Activated CD8-positive, alpha-beta T cell treated with anti-CD3 and anti-CD28 coated beads for 36 hours (primary cell): Measurements from ENCODE around the gene PTPRQ. TPM values are rescaled to one million over a fixed set of nuclear protein-coding genes. Genes with fewer than 3 reads are reported as not detected.

Experiments used
- ATAC-seq: fragments of 200-7000 bp; cut with Tn5 transposase; one replicate; pipeline ENCODE4 v1.10.0; 2021; ENCODE audit warnings: mild to moderate bottlenecking, moderate library complexity
- CTCF ChIA-PET: fragments of 350-600 bp; sonication (Branson Sonifier 250); formaldehyde crosslinking; loops from one replicate; lab custom pipeline; 2021; ENCODE audit warnings: antibody characterized with exemption; lab: Charles Lee
- POLR2A ChIA-PET: fragments of 350-600 bp; sonication (Branson Sonifier 250); formaldehyde crosslinking; loops from one replicate; lab custom pipeline; 2021; ENCODE audit warnings: antibody characterized with exemption; lab: Charles Lee
- DNase-seq: peaks from one replicate; pipeline ENCODE4 v3.0.0-alpha.2; 2020
- H3K27ac Mint-ChIP-seq: one replicate; pipeline ENCODE4 v1.8.0; 2021; ENCODE audit warnings: mild to moderate bottlenecking, mixed read lengths
- H3K27me3 Mint-ChIP-seq: one replicate; pipeline ENCODE4 v1.8.0; 2021; ENCODE audit warnings: mixed read lengths
- H3K36me3 Mint-ChIP-seq: one replicate; pipeline ENCODE4 v1.8.0; 2021; ENCODE audit warnings: low read depth, mixed read lengths
- H3K4me1 Mint-ChIP-seq: one replicate; pipeline ENCODE4 v1.8.0; 2021; ENCODE audit warnings: low read depth, mixed read lengths
- H3K4me3 Mint-ChIP-seq: one replicate; pipeline ENCODE4 v1.8.0; 2021; ENCODE audit warnings: mild to moderate bottlenecking, moderate library complexity, mixed read lengths
- H3K9me3 Mint-ChIP-seq: one replicate; pipeline ENCODE4 v1.8.0; 2021; ENCODE audit warnings: mixed read lengths
- intact Hi-C: fragments of 100-400 bp; cut with micrococcal nuclease; formaldehyde crosslinking; loops from one replicate; pipeline ENCODE4 v1.10.0; 2022
- total RNA-seq, 2 experiments: library from RNA; stranded (reverse); gene quantifications; one replicate each; pipeline ENCODE4 v1.2.3, GENCODE V29; 2021
- TF ChIP-seq, protein P1 (sequence below): fragments of 200-600 bp; IDR thresholded peaks from one replicate; pipeline ENCODE4 v1.8.0; 2022; ENCODE audit warnings: antibody characterized with exemption, mild to moderate bottlenecking

The PTPRQ gene
- total RNA-seq, 2 experiments from 2014 or later: not detected

DNA sequence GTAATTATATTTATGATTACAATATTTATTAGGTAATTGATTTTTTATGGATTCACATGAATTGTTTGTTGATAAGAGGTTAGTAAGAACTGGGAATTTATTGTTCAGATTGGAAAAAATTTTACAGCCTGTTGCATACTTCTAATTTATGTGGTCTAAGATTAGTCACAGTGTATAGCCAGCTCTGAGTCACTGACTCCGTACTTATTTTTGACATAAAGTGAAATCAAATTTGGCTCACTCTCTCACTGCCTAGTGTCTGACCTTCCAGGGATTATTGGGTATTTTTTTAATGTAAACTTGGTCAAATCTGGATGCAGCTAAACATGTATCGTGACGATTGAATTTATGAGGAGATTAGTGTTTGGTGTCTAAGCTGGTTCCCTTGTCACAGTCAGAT, 109.3 kb downstream of the PTPRQ start:
- no peaks in the 10 kb centered on the region for H3K36me3 Mint-ChIP-seq
- DNase-seq (no peak), ATAC-seq (no peak)
- ChIA-PET CTCF (no interaction called here), POLR2A (no interaction called here)
- H3K27ac Mint-ChIP-seq: no peak overlapping the region
- intact Hi-C loops: no loop called here
- TF ChIP-seq, protein P1, sequence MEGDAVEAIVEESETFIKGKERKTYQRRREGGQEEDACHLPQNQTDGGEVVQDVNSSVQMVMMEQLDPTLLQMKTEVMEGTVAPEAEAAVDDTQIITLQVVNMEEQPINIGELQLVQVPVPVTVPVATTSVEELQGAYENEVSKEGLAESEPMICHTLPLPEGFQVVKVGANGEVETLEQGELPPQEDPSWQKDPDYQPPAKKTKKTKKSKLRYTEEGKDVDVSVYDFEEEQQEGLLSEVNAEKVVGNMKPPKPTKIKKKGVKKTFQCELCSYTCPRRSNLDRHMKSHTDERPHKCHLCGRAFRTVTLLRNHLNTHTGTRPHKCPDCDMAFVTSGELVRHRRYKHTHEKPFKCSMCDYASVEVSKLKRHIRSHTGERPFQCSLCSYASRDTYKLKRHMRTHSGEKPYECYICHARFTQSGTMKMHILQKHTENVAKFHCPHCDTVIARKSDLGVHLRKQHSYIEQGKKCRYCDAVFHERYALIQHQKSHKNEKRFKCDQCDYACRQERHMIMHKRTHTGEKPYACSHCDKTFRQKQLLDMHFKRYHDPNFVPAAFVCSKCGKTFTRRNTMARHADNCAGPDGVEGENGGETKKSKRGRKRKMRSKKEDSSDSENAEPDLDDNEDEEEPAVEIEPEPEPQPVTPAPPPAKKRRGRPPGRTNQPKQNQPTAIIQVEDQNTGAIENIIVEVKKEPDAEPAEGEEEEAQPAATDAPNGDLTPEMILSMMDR: no peak
- no peak overlapping the region for H3K4me3 Mint-ChIP-seq
- H3K4me1 Mint-ChIP-seq: no peaks in the 10 kb centered on the region
- H3K27me3 Mint-ChIP-seq: no peaks in the 10 kb centered on the region
- H3K9me3 Mint-ChIP-seq: peaks cover 2% of the 10 kb centered on the region

DNA sequence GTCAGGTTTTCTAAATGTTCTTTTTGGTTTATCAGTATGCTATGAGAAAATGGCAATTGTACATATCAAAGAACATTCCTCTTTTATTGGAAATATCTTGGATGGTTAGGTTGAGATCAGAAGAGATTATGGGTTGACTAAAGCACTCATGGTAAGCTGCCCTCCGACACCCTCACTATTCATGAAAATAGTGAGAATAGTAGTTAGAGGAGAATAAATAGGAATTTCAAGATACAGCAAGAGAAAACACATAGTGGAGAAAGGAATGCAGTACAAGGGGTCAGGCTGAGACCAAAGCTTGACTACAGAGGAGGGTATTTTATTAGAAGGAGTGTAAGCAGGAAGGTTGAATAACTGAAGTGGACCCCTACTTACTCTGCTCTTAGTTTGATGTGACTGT, 112.5 kb downstream of the PTPRQ start:
- Mint-ChIP-seq H3K9me3 (peaks cover 2% of the 10 kb centered on the region), H3K36me3 (no peaks in the 10 kb centered on the region), H3K27ac (no peak overlapping the region), H3K4me3 (no peak overlapping the region), H3K27me3 (no peaks in the 10 kb centered on the region), H3K4me1 (no peaks in the 10 kb centered on the region)
- TF ChIP-seq, protein P1: no peak
- DNase-seq: no peak
- ChIA-PET CTCF (no interaction called here), POLR2A (no interaction called here)
- intact Hi-C loops: no loop called here
- no peak for ATAC-seq

DNA sequence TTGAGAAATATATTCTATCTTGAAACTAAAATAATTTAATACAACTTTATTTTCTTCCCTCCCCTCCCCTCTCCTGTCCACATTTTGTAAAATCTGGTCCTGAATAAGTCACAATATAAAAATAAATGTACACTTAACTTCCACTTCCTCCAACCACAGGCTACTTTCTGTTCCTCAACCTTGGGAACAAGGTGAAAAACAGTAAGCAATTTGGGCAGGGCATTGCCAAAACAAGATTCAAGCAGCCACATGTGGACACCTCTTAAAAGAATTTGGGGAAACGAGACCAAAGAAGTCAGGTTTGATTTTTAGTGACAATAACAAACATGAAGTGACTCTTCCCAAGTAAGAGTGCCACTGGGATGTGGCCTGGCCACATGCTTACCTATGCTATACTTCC, 115.7 kb downstream of the PTPRQ start:
- Mint-ChIP-seq H3K27me3 (no peaks in the 10 kb centered on the region), H3K4me1 (no peaks in the 10 kb centered on the region), H3K4me3 (no peak overlapping the region), H3K36me3 (no peaks in the 10 kb centered on the region), H3K9me3 (peaks cover 2% of the 10 kb centered on the region), H3K27ac (no peak overlapping the region)
- TF ChIP-seq, protein P1: no peak
- POLR2A ChIA-PET: no interaction called here
- DNase-seq (no peak), ATAC-seq (no peak)
- intact Hi-C loops: no loop called here
- CTCF ChIA-PET: no interaction called here

DNA sequence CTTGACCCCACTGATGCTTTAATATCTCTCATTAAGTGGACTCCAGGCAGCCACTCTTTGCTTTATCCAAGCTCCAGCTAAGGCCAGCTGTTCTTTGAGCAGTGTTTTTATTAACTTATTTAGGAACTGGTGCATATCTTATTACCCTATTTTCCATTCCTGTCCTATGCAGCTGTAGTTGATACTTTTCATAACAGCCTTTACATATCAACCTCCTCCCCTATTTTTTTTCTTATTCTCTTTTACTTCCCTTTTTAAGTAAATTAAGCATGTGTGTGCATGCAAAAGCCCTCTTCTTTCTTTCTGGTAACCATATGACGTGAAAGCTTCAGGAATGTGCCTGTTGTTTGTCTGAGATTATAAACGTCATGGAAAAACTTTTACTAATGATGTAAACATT, 121.2 kb downstream of the PTPRQ start:
- Mint-ChIP-seq H3K36me3 (no peaks in the 10 kb centered on the region), H3K4me1 (no peaks in the 10 kb centered on the region), H3K27ac (no peak overlapping the region), H3K4me3 (no peak overlapping the region), H3K27me3 (no peaks in the 10 kb centered on the region), H3K9me3 (peaks cover 4% of the 10 kb centered on the region)
- intact Hi-C loops: no loop called here
- POLR2A ChIA-PET: no interaction called here
- DNase-seq (no peak), ATAC-seq (no peak)
- TF ChIP-seq, protein P1: no peak
- CTCF ChIA-PET: no interaction called here

DNA sequence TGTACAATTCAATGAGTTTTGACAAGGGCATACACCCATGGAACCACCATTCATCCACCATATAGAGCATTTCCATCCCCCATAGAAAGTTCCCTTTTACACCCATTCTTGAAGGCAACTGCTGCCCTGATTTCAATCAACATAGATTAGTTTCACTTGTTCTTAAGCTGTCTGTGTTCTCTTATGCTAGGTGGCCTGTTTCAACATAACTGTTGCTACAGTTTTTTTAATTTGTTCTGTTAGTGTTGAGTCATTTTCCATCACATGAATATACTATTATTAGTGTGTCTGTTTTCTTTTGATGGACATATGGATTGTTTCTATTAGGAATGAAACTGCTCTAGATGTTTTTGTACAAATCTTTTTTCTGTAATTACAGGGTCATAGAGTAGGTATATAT, 123.4 kb downstream of the PTPRQ start:
- TF ChIP-seq, protein P1: no peak
- ChIA-PET CTCF (no interaction called here), POLR2A (no interaction called here)
- Mint-ChIP-seq H3K9me3 (peaks cover 10% of the 10 kb centered on the region), H3K27me3 (no peaks in the 10 kb centered on the region), H3K27ac (no peak overlapping the region), H3K36me3 (no peaks in the 10 kb centered on the region), H3K4me1 (no peaks in the 10 kb centered on the region), H3K4me3 (no peak overlapping the region)
- ATAC-seq (no peak), DNase-seq (no peak)
- intact Hi-C loops: no loop called here
